ENCODE measurements around the gene GRAMD2A. TPM values are rescaled to one million over a fixed set of nuclear protein-coding genes. Genes with fewer than 3 reads are reported as not detected.

GRAMD2A gene
- total RNA-seq, 3 donors from 2014 or later, result 0.98 to 8.0 (median 2.5) TPM

DNA sequence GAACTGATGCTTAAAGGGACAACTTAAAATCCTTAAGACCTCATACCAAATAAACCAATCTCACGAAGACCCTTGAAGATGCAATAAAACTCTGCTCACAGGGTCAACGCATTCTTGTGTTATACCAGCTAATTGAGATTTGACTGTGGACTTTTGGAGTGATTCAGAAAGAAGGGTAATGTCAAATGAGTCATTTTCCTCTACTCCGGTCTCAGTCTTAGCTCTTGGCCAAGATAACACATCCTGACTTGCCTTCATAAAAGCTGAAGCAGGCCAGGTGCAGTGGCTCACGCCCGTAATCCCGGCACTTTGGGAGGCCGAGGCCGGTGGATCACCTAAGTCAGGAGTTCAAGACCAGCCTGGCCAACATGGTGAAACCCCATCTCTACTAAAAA lies 29.6 kb upstream of the GRAMD2A start:
- TF ChIP-seq, protein P1, sequence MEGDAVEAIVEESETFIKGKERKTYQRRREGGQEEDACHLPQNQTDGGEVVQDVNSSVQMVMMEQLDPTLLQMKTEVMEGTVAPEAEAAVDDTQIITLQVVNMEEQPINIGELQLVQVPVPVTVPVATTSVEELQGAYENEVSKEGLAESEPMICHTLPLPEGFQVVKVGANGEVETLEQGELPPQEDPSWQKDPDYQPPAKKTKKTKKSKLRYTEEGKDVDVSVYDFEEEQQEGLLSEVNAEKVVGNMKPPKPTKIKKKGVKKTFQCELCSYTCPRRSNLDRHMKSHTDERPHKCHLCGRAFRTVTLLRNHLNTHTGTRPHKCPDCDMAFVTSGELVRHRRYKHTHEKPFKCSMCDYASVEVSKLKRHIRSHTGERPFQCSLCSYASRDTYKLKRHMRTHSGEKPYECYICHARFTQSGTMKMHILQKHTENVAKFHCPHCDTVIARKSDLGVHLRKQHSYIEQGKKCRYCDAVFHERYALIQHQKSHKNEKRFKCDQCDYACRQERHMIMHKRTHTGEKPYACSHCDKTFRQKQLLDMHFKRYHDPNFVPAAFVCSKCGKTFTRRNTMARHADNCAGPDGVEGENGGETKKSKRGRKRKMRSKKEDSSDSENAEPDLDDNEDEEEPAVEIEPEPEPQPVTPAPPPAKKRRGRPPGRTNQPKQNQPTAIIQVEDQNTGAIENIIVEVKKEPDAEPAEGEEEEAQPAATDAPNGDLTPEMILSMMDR (IDR thresholded peaks at IDR 0.05), result no peak
- ATAC-seq (no peak), DNase-seq (peak in 1 of 3 donors; percentile 50)
- intact Hi-C loops (cut with DNase I, micrococcal nuclease), result no loop called here
- Histone ChIP-seq H3K36me3 (ENCODE audit: low read depth) (no peaks in the 10 kb centered on the region), H3K4me3 (no peak overlapping the region), H3K9me3 (no peaks in the 10 kb centered on the region), H3K4me1 (ENCODE audit: low read depth) (peaks cover 25% of the 10 kb centered on the region)

DNA sequence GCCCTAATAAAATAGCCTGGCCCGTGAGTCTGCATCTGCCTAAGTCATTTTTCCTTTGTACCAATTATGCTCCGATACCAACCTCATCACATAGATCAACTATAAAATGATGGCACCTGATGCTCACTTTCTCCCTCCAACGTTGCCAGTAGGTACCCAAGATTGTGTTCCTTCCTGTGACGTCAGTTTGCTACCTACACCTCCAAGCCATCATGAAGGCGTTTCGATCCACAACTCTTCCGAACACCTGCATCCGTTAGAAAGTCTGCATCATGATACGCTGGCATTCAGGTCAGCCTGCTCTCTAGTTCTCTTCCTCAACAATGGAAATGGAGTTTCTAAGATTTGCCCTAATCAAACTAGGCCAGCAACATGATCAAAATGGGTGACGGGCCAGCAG lies 25.7 kb upstream of the GRAMD2A start:
- H3K9me3 ChIP-seq, result no peaks in the 10 kb centered on the region
- H3K36me3 ChIP-seq (ENCODE audit: low read depth), result no peaks in the 10 kb centered on the region
- H3K4me3 ChIP-seq, result no peak overlapping the region
- peaks cover 9% of the 10 kb centered on the region for H3K4me1 ChIP-seq (ENCODE audit: low read depth)
- intact Hi-C loops (cut with DNase I, micrococcal nuclease), result no loop called here
- DNase-seq, result no peak
- TF ChIP-seq, protein P1 (IDR thresholded peaks at IDR 0.05), result no peak
- ATAC-seq, result no peak

DNA sequence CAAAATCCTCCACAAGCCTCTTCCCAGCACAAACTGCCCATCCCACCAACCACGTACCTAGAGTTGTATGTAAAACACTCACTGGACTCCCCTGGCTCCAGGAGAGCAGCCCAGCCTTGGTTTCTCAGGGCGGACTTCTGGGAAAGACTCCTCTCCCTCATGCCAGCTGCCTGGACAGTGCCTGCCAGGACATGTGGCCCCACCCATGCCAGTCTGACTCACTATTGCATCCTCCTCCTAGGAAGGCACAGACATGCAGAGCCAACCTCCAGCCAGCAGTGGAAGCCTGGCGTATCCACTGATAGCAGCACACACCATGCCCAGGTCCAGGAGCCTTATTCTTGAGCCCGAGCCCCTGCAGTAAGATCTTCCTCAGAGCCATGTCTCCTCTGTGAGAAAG lies 24.8 kb upstream of the GRAMD2A start:
- peak; percentile 72 for ATAC-seq
- no peak overlapping the region for H3K4me3 ChIP-seq
- peaks cover 9% of the 10 kb centered on the region for H3K4me1 ChIP-seq (ENCODE audit: low read depth)
- no peaks in the 10 kb centered on the region for H3K36me3 ChIP-seq (ENCODE audit: low read depth)
- no peaks in the 10 kb centered on the region for H3K9me3 ChIP-seq
- DNase-seq, result peak in 2 of 3 donors; percentile 39 to 54
- intact Hi-C loops (cut with DNase I, micrococcal nuclease), result no loop called here
- TF ChIP-seq, protein P1 (IDR thresholded peaks at IDR 0.05), result no peak

DNA sequence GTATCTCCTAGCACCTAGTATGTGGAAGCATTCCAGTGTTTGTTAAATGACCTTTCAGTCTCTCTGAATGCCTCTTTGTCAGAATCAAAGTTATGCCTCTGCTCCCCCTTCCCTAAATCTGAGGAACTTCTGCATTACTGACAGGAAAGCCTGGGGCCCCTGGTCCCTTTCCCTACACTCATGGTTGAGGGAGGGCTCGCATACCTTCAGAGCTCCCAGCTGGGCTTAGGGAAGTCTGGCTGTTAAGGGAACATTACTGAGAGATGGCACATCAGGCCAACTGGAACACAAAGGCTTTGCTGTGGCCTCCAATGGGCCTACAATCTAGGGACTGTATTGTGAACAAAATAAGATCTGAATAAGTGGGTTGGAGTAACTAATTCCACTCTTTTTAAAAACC lies 23.1 kb upstream of the GRAMD2A start:
- TF ChIP-seq, protein P1 (IDR thresholded peaks at IDR 0.05), result no peak
- Histone ChIP-seq H3K4me3 (no peak overlapping the region), H3K9me3 (no peaks in the 10 kb centered on the region), H3K36me3 (ENCODE audit: low read depth) (peaks cover 7% of the 10 kb centered on the region), H3K4me1 (ENCODE audit: low read depth) (no peaks in the 10 kb centered on the region)
- ATAC-seq (no peak), DNase-seq (no peak)
- intact Hi-C loops (cut with DNase I, micrococcal nuclease), result no loop called here

DNA sequence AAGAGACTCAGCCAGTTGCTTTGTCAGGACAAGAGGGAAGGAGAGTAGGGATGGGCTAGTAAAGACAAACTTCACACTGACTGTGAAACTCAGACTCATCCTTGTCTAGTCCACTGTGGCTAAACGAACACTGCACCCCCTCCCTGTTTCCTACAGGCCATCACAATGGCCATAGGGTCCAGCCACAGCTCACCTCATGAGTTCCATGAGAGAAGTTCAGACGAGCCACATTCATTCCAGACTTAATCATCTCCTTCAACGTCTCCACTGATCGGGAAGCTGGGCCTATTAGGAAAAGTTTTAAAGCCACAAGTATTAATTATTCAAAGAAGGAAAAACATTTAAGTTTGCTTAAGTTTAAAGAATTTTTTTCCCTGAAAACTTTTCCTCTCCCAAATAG lies 19.6 kb upstream of the GRAMD2A start:
- TF ChIP-seq, protein P1 (IDR thresholded peaks at IDR 0.05), result no peak
- H3K4me1 ChIP-seq (ENCODE audit: low read depth), result no peaks in the 10 kb centered on the region
- no peak for DNase-seq
- H3K9me3 ChIP-seq, result no peaks in the 10 kb centered on the region
- ATAC-seq, result no peak
- intact Hi-C loops (cut with DNase I, micrococcal nuclease), result no loop called here
- no peak overlapping the region for H3K4me3 ChIP-seq
- H3K36me3 ChIP-seq (ENCODE audit: low read depth), result peaks cover 25% of the 10 kb centered on the region

DNA sequence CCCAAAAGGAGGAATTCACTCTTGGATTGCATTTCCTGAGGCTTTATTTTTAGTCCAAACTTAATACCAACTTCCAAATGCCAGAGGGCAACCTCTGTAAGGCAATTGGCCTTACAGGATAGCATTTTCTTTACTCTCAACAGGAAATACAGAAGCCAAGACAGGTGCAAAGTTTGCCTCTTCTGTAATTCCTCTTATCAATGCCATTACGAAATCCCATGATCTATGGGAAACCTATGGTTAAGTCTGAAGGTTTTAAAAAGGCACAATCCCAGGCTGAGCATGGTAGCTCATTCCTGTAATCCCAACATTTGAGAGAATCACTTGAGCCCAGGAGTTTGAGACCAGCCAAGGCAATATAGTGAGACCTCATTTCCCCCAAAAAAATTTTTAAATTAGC lies 18.5 kb upstream of the GRAMD2A start:
- H3K4me1 ChIP-seq (ENCODE audit: low read depth), result no peaks in the 10 kb centered on the region
- no peaks in the 10 kb centered on the region for H3K9me3 ChIP-seq
- no peak for ATAC-seq
- intact Hi-C loops (cut with DNase I, micrococcal nuclease), result no loop called here
- no peak overlapping the region for H3K4me3 ChIP-seq
- TF ChIP-seq, protein P1 (IDR thresholded peaks at IDR 0.05), result no peak
- DNase-seq, result no peak
- H3K36me3 ChIP-seq (ENCODE audit: low read depth), result peaks cover 29% of the 10 kb centered on the region

Data from mucosa of descending colon (tissue), 3 donors.